ENCODE results near the gene CHEK2.

DNA sequence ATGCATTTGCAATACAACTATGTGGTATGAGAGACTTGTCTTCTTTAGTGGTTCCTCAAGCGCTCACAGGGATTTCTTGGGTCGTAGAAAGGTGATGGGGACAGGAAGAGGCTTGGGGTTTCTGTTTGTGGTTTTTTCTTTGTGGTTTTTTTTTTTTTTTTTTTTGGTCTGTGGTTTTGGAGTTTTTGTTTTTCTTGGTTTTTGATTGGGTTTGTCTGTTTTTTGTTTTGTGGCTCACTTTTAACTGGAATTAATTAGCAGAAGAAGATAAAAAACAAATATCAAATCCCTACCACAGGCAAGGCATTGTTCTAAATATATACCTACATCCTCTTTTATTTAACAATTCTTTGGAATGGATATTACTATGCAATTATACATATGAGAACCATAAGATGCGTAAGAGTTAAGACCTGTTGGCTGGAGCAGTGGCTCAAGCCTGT lies 67.5 kb downstream of the CHEK2 start:
- TF ChIP-seq EP300 (IDR thresholded peaks at IDR 0.05) (no peak), POLR2A (IDR thresholded peaks at IDR 0.05) (no peak), POLR2AphosphoS5 (IDR thresholded peaks at IDR 0.05) (no peak)
- TF ChIP-seq, protein P1, sequence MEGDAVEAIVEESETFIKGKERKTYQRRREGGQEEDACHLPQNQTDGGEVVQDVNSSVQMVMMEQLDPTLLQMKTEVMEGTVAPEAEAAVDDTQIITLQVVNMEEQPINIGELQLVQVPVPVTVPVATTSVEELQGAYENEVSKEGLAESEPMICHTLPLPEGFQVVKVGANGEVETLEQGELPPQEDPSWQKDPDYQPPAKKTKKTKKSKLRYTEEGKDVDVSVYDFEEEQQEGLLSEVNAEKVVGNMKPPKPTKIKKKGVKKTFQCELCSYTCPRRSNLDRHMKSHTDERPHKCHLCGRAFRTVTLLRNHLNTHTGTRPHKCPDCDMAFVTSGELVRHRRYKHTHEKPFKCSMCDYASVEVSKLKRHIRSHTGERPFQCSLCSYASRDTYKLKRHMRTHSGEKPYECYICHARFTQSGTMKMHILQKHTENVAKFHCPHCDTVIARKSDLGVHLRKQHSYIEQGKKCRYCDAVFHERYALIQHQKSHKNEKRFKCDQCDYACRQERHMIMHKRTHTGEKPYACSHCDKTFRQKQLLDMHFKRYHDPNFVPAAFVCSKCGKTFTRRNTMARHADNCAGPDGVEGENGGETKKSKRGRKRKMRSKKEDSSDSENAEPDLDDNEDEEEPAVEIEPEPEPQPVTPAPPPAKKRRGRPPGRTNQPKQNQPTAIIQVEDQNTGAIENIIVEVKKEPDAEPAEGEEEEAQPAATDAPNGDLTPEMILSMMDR (IDR thresholded peaks at IDR 0.05), result no peak
